RWPE2 (cell line): ENCODE measurements around the gene SPOCD1.

Experiments
- ATAC-seq: fragments of 200-7000 bp; cut with Tn5 transposase; 3 replicates; pipeline ENCODE4 v1.9.1; 2021; ENCODE audit warnings: low read depth
- DNase-seq: peaks from one replicate; pipeline ENCODE4 v3.0.0-alpha.2; 2020; ENCODE audit warnings: low spot score
- H3K27ac ChIP-seq: fragments of 450-650 bp; 2 replicates; pipeline ENCODE4 v1.5.1; 2017; ENCODE audit warnings: mild to moderate bottlenecking; ENCODE audit not compliant: poor library complexity, severe bottlenecking
- H3K27me3 ChIP-seq: fragments of 250-450 bp; sonication (Bioruptor Pico); 2 replicates; pipeline ENCODE4 v1.5.1; 2021; ENCODE audit warnings: mild to moderate bottlenecking, moderate library complexity; ENCODE audit not compliant: insufficient read depth, poor library complexity, severe bottlenecking
- H3K36me3 ChIP-seq: fragments of 250-450 bp; sonication (Bioruptor Pico); 2 replicates; pipeline ENCODE4 v1.5.1; 2020; ENCODE audit warnings: low read depth, mild to moderate bottlenecking, moderate library complexity
- H3K4me1 ChIP-seq: fragments of 250-450 bp; sonication (Bioruptor Pico); 2 replicates; pipeline ENCODE4 v1.5.1; 2021; ENCODE audit warnings: mild to moderate bottlenecking, moderate library complexity; ENCODE audit not compliant: insufficient read depth, poor library complexity, severe bottlenecking
- H3K4me3 ChIP-seq: fragments of 250-450 bp; sonication (Bioruptor Pico); 2 replicates; pipeline ENCODE4 v1.5.1; 2021; ENCODE audit warnings: mild to moderate bottlenecking, moderate library complexity; ENCODE audit not compliant: severe bottlenecking
- H3K9me3 ChIP-seq: fragments of 250-450 bp; sonication (Bioruptor Pico); 2 replicates; pipeline ENCODE4 v1.5.1; 2021; ENCODE audit warnings: mild to moderate bottlenecking, moderate library complexity; ENCODE audit not compliant: severe bottlenecking
- CTCF ChIP-seq: fragments of 450-650 bp; IDR thresholded peaks from one replicate; pipeline ENCODE4 v1.5.1; 2017; ENCODE audit warnings: mild to moderate bottlenecking, moderate library complexity; ENCODE audit not compliant: poor library complexity, severe bottlenecking

SPOCD1 gene

GRCh38 chr1:31793586-31794285 is 22.1 kb downstream of the SPOCD1 start:
- no peaks in the 10 kb centered on the region for H3K9me3 ChIP-seq
- peak; percentile 36 for DNase-seq
- TF ChIP-seq CTCF, result no peak
- H3K4me3 ChIP-seq, result no peak overlapping the region
- no peak overlapping the region for H3K27ac ChIP-seq
- H3K36me3 ChIP-seq, result no peaks in the 10 kb centered on the region
- no peaks in the 10 kb centered on the region for H3K27me3 ChIP-seq
- ATAC-seq, result no peak
- no peaks in the 10 kb centered on the region for H3K4me1 ChIP-seq

GRCh38 chr1:31793086-31793485 is 22.7 kb downstream of the SPOCD1 start:
- no peak for TF ChIP-seq CTCF
- Histone ChIP-seq H3K36me3 (no peaks in the 10 kb centered on the region), H3K27ac (no peak overlapping the region), H3K4me1 (no peaks in the 10 kb centered on the region), H3K9me3 (no peaks in the 10 kb centered on the region), H3K4me3 (no peak overlapping the region), H3K27me3 (no peaks in the 10 kb centered on the region)
- peak; percentile 65 for DNase-seq
- no peak for ATAC-seq

GRCh38 chr1:31792541-31792940 is 23.3 kb downstream of the SPOCD1 start:
- H3K9me3 ChIP-seq, result no peaks in the 10 kb centered on the region
- H3K36me3 ChIP-seq, result no peaks in the 10 kb centered on the region
- no peaks in the 10 kb centered on the region for H3K27me3 ChIP-seq
- H3K4me3 ChIP-seq, result no peak overlapping the region
- ATAC-seq, result no peak
- no peaks in the 10 kb centered on the region for H3K4me1 ChIP-seq
- peak; percentile 61 for DNase-seq
- TF ChIP-seq CTCF, result no peak
- no peak overlapping the region for H3K27ac ChIP-seq

GRCh38 chr1:31792116-31792515 is 23.7 kb downstream of the SPOCD1 start:
- DNase-seq (peak; percentile 55), ATAC-seq (no peak)
- no peaks in the 10 kb centered on the region for H3K9me3 ChIP-seq
- no peak overlapping the region for H3K4me3 ChIP-seq
- H3K36me3 ChIP-seq, result no peaks in the 10 kb centered on the region
- no peaks in the 10 kb centered on the region for H3K27me3 ChIP-seq
- H3K27ac ChIP-seq, result no peak overlapping the region
- H3K4me1 ChIP-seq, result no peaks in the 10 kb centered on the region
- no peak for TF ChIP-seq CTCF

- DNase-seq (peak; percentile 31), ATAC-seq (no peak)
- Histone ChIP-seq H3K27ac (no peak overlapping the region), H3K4me3 (no peak overlapping the region), H3K27me3 (no peaks in the 10 kb centered on the region), H3K4me1 (no peaks in the 10 kb centered on the region), H3K36me3 (no peaks in the 10 kb centered on the region), H3K9me3 (no peaks in the 10 kb centered on the region)
- TF ChIP-seq CTCF, result no peak
These were observed 24.5 kb downstream of the SPOCD1 start for GRCh38 chr1:31791131-31791858.
